K562 (cell line): Measurements from ENCODE around the gene FGF12. TPM values are rescaled to one million over a fixed set of nuclear protein-coding genes. Genes with fewer than 3 reads are reported as not detected.
A peak's percentile ranks its signal among the peaks of the same experiment; 100 is the strongest.

Experiments
- ATAC-seq: fragments of 200-7000 bp; cut with Tn5 transposase; 3 replicates; pipeline ENCODE4 v1.9.1; 2020; ENCODE audit warnings: moderate library complexity
- BruUV-seq: library from RNA; stranded (reverse); fragments of 400-500 nt; replicated peaks from 2 replicates; lab custom pipeline; 2021; lab: Mats Ljungman, UMichigan
- CTCF ChIA-PET: fragments of 300-600 bp; formaldehyde crosslinking; extraction: SDS; loops from one replicate; lab custom pipeline; 2021; ENCODE audit warnings: low intra/inter-chr PET ratio; lab: Yijun Ruan, JAX
- POLR2A ChIA-PET: fragments of 300-600, 350-650 bp; sonication (Branson Sonifier 250); formaldehyde crosslinking; extraction: SDS; loops from one replicate; lab custom pipeline; 2021; ENCODE audit warnings: antibody characterized with exemption, inconsistent platforms; lab: Yijun Ruan, JAX
- DNase-seq, 4 experiments: peaks; one replicate each; pipeline versions ENCODE4 v3.0.0 to v3.0.0-alpha.2; 2011 to 2018; ENCODE audit warnings: low spot score in 3 of 4, mixed read lengths in 3 of 4; ENCODE audit errors: extremely low read depth in 1 of 4
- FAIRE-seq: peaks from 2 replicates; lab custom pipeline; 2011; peaks lifted over from hg19 to GRCh38; lab: Jason Lieb, UNC
- H2AFZ ChIP-seq: 2 replicates; pipeline ENCODE4 v1.6.0; 2011; ENCODE audit warnings: low read depth, low read length, control low read depth, inconsistent platforms
- H3K27ac ChIP-seq: fragments of 200-600 bp; 3 replicates; pipeline ENCODE4 v1.8.0; 2011; ENCODE audit warnings: low read depth, mild to moderate bottlenecking, control low read depth, inconsistent platforms, low read length, moderate library complexity, mixed read lengths; ENCODE audit errors: extremely low read depth
- H3K27me3 ChIP-seq, 2 experiments: fragments of 300-600 bp in 1 of 2; 2 replicates in 1 of 2; 3 replicates in 1 of 2; pipeline versions ENCODE4 v1.6.0 to v1.8.0; 2011; ENCODE audit warnings: inconsistent platforms in 2 of 2, low read length in 2 of 2, mild to moderate bottlenecking in 1 of 2, mixed read lengths in 1 of 2, moderate library complexity in 1 of 2; ENCODE audit not compliant: control insufficient read depth in 2 of 2, insufficient read depth in 2 of 2
- H3K36me3 ChIP-seq: fragments of 300-600 bp; 3 replicates; pipeline ENCODE4 v1.8.0; 2011; ENCODE audit warnings: mild to moderate bottlenecking, low read length, inconsistent platforms; ENCODE audit not compliant: control insufficient read depth, insufficient read depth
- H3K4me1 ChIP-seq, 2 experiments: fragments of 200-600 bp in 1 of 2; replicated peaks in 1 of 2; 2 replicates in 1 of 2; 3 replicates in 1 of 2; pipeline versions ENCODE4 v1.5.1 to v1.8.0; 2011; ENCODE audit warnings: inconsistent platforms in 2 of 2, low read length in 2 of 2, mild to moderate bottlenecking in 1 of 2, mixed read lengths in 1 of 2, moderate library complexity in 1 of 2; ENCODE audit not compliant: control insufficient read depth in 2 of 2, insufficient read depth in 2 of 2
- H3K4me2 ChIP-seq: 2 replicates; pipeline ENCODE4 v1.6.1; 2011; ENCODE audit warnings: low read length, control low read depth, inconsistent platforms, mixed read lengths; ENCODE audit not compliant: insufficient read depth
- H3K4me3 ChIP-seq: fragments of 200-600 bp; sonication (generic), shearing (Covaris generic); 2 replicates; pipeline ENCODE4 v1.5.1; 2016; ENCODE audit warnings: control low read depth, inconsistent platforms
- H3K79me2 ChIP-seq: fragments of 200-600 bp; 3 replicates; pipeline ENCODE4 v1.8.0; 2011; ENCODE audit warnings: low read length, inconsistent platforms; ENCODE audit not compliant: control insufficient read depth, insufficient read depth
- H3K9ac ChIP-seq, 2 experiments: 2 replicates each; pipeline versions ENCODE4 v1.6.0 to v1.6.1; 2011; ENCODE audit warnings: low read depth in 2 of 2, low read length in 2 of 2, control low read depth in 1 of 2, inconsistent platforms in 1 of 2, mild to moderate bottlenecking in 1 of 2, mixed read lengths in 1 of 2; ENCODE audit not compliant: insufficient read depth in 1 of 2
- H3K9me1 ChIP-seq: one replicate; pipeline ENCODE4 v1.6.0; 2011; ENCODE audit warnings: inconsistent platforms, mild to moderate bottlenecking, low read length, moderate library complexity; ENCODE audit not compliant: control insufficient read depth, insufficient read depth
- H3K9me3 ChIP-seq: replicated peaks from 2 replicates; pipeline ENCODE4 v1.5.1; 2011; ENCODE audit warnings: low read depth, low read length, inconsistent platforms; ENCODE audit not compliant: control insufficient read depth, insufficient read depth
- H4K20me1 ChIP-seq: replicated peaks from 2 replicates; pipeline ENCODE4 v1.6.1; 2011; ENCODE audit warnings: low read length, inconsistent platforms, mixed read lengths; ENCODE audit not compliant: control insufficient read depth, insufficient read depth
- CBX1 ChIP-seq: sonication (generic); IDR thresholded peaks from 2 replicates; pipeline ENCODE4 v1.6.1; 2016; ENCODE audit warnings: antibody characterized with exemption, low read depth, mild to moderate bottlenecking
- HDAC8 ChIP-seq: fragments of 450-650 bp; IDR thresholded peaks from 2 replicates; pipeline ENCODE4 v1.6.1; 2016; ENCODE audit warnings: mild to moderate bottlenecking, missing genetic modification characterization, moderate library complexity, missing compliant biosample characterization
- HMG20B ChIP-seq: fragments of 250-450 bp; sonication (Bioruptor Pico); IDR thresholded peaks from 2 replicates; pipeline ENCODE4 v1.5.0; 2021; ENCODE audit warnings: mild to moderate bottlenecking
- HNRNPUL1 ChIP-seq: fragments of 200-400 bp; formaldehyde crosslinking; IDR thresholded peaks from 2 replicates; pipeline ENCODE4 v1.6.1; 2017; ENCODE audit warnings: low read length
- KHSRP ChIP-seq: fragments of 450-650 bp; IDR thresholded peaks from 2 replicates; pipeline ENCODE4 v1.6.1; 2017
- SPI1 ChIP-seq: IDR thresholded peaks from 2 replicates; pipeline ENCODE4 v1.6.1; 2011; ENCODE audit warnings: low read depth, low read length, control low read depth, borderline replicate concordance
- TCF3 ChIP-seq: sonication (generic); formaldehyde crosslinking; IDR thresholded peaks from 2 replicates; pipeline ENCODE4 v1.4.0; 2020; ENCODE audit warnings: mild to moderate bottlenecking, missing genetic modification reagents
- YY1 ChIP-seq, 3 experiments: IDR thresholded peaks; 2 replicates each; pipeline ENCODE4 v1.6.1; 2011; ENCODE audit warnings: low read length in 2 of 3, mild to moderate bottlenecking in 2 of 3, moderate library complexity in 2 of 3, borderline replicate concordance in 1 of 3, control low read depth in 1 of 3, low read depth in 1 of 3; ENCODE audit not compliant: insufficient read depth in 3 of 3, insufficient replicate concordance in 2 of 3, control insufficient read depth in 1 of 3, insufficient read length in 1 of 3; ENCODE audit errors: extremely low read depth in 1 of 3
- WGBS: fragments of 100-300 bp; shearing (Covaris generic); methylation state at CpG from one replicate; pipeline ENCODE4 v1.1.6; 2016; ENCODE audit warnings: low coverage, mixed read lengths; ENCODE audit not compliant: insufficient coverage; ENCODE audit errors: missing lambda C conversion rate; 5-methylcytosine and 5-hydroxymethylcytosine counted together
- in situ Hi-C: fragments of 300-500 bp; cut with MboI; formaldehyde crosslinking; loops from 4 replicates; pipeline ENCODE4 v1.15.0; 2018; ENCODE audit warnings: inconsistent platforms, mixed read lengths
- intact Hi-C: fragments of 100-400 bp; cut with micrococcal nuclease; formaldehyde crosslinking; loops from 2 replicates; pipeline ENCODE4 v1.14.2; 2022
- polyA plus RNA-seq, 8 experiments: library from polyadenylated mRNA; depleted of rRNA in 4 of 8; stranded (reverse) in 5 of 8; unstranded in 3 of 8; fragments of >200 nt; fragmentation: Nextera tagmentation in 2 of 8; fragmentation: Illumina TruSeq in 1 of 8; extraction: Ambion mirVana in 2 of 8; extraction: Trizol in 1 of 8; gene quantifications; 2 replicates each; pipeline versions ENCODE4 v1.2.1 to v1.2.3, GENCODE V29; 2011 to 2014; ENCODE audit warnings: inconsistent platforms in 1 of 8, missing spikeins in 1 of 8
- total RNA-seq, 7 experiments: library from RNA; depleted of rRNA in 6 of 7; stranded (reverse); fragments of >200 nt in 6 of 7; fragmentation: Illumina TruSeq in 2 of 7; extraction: Trizol in 2 of 7; gene quantifications; 2 replicates each; pipeline versions ENCODE4 v1.2.1 to v1.2.3, GENCODE V29; 2011 to 2021; ENCODE audit warnings: low replicate concordance in 1 of 7
- TF ChIP-seq, protein P1 (sequence below): fragments of 450-650 bp; formaldehyde crosslinking; IDR thresholded peaks from 2 replicates; pipeline ENCODE4 v1.4.0; 2020; ENCODE audit warnings: mild to moderate bottlenecking, moderate library complexity
- TF ChIP-seq, protein P2 (sequence below): fragments of 450-650 bp; IDR thresholded peaks from 2 replicates; pipeline ENCODE4 v1.6.1; 2016; ENCODE audit warnings: mild to moderate bottlenecking
- TF ChIP-seq, protein P3 (sequence below): fragments of 450-650 bp; formaldehyde crosslinking; IDR thresholded peaks from 2 replicates; pipeline ENCODE4 v1.4.0; 2020; ENCODE audit warnings: mild to moderate bottlenecking, mixed read lengths
- TF ChIP-seq, protein P4 (sequence below): sonication (generic); formaldehyde crosslinking; IDR thresholded peaks from 2 replicates; pipeline ENCODE4 v1.8.0; 2022; ENCODE audit warnings: missing genetic modification reagents, mild to moderate bottlenecking, moderate library complexity, borderline replicate concordance

The FGF12 gene
- total and polyA plus RNA-seq, 9 of the 15 experiments (the other 6 are each of a cell fraction or from before 2014, with no cell fraction given): not detected

DNA sequence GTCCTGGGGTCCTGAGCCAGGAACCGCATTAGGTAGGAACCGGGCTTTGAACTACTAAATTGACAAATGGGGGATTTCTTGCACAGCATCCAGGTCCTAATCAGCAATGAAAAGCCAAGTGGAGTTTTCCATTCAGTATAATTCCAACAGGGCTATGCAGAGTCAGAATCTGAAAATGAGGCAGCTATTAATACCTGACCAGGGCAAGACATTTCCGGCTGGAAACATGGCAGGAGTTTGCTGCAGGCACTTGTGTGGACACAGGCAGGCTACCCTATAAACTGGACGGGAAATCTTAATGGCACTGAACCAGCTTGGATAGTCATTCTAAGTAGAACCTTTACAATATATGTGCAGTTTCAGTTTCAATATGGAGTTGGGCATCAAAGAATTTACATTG is 553.1 kb downstream of the FGF12 start (continued):
- TF ChIP-seq, protein P1, sequence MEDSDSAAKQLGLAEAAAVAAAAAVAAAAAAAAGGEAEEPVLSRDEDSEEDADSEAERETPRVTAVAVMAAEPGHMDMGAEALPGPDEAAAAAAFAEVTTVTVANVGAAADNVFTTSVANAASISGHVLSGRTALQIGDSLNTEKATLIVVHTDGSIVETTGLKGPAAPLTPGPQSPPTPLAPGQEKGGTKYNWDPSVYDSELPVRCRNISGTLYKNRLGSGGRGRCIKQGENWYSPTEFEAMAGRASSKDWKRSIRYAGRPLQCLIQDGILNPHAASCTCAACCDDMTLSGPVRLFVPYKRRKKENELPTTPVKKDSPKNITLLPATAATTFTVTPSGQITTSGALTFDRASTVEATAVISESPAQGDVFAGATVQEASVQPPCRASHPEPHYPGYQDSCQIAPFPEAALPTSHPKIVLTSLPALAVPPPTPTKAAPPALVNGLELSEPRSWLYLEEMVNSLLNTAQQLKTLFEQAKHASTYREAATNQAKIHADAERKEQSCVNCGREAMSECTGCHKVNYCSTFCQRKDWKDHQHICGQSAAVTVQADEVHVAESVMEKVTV (CRISPR knock-in tag): no peak
- TF ChIP-seq HNRNPUL1: no peak
- TF ChIP-seq KHSRP: no peak
- no peak for TF ChIP-seq HMG20B (CRISPR knock-in tag)
- TF ChIP-seq CBX1: no peak
- TF ChIP-seq, protein P2, sequence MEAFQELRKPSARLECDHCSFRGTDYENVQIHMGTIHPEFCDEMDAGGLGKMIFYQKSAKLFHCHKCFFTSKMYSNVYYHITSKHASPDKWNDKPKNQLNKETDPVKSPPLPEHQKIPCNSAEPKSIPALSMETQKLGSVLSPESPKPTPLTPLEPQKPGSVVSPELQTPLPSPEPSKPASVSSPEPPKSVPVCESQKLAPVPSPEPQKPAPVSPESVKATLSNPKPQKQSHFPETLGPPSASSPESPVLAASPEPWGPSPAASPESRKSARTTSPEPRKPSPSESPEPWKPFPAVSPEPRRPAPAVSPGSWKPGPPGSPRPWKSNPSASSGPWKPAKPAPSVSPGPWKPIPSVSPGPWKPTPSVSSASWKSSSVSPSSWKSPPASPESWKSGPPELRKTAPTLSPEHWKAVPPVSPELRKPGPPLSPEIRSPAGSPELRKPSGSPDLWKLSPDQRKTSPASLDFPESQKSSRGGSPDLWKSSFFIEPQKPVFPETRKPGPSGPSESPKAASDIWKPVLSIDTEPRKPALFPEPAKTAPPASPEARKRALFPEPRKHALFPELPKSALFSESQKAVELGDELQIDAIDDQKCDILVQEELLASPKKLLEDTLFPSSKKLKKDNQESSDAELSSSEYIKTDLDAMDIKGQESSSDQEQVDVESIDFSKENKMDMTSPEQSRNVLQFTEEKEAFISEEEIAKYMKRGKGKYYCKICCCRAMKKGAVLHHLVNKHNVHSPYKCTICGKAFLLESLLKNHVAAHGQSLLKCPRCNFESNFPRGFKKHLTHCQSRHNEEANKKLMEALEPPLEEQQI: no peak

DNA sequence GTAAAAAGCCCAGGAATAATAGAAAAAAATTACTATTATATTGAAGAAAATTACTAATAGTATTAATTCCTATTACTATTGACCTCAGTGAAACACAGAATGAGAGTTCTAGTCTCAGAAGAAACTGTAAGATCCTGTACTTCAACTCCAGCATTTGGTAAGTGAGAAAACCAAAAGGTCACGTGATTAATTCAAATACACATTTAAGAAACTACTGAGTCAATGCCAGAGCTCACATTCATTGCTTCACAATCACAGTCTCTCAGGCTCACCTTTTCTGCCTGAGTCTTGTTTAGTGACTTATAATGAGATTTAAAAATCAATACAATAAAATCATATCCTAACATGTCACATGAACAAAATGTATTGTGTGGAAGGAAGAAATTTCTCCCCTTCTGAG is 556.1 kb downstream of the FGF12 start:
- CTCF ChIA-PET: no interaction called here
- in situ Hi-C loops: no loop called here
- TF ChIP-seq TCF3: no peak
- TF ChIP-seq YY1 (IDR thresholded peaks at IDR 0.05; ENCODE audit: borderline replicate concordance in 1 of 3, control insufficient read depth in 1 of 3, extremely low read depth in 1 of 3, insufficient read depth in 3 of 3, insufficient read length in 1 of 3, insufficient replicate concordance in 2 of 3, low read depth in 1 of 3, low read length in 2 of 3): no peak
- TF ChIP-seq, protein P3, sequence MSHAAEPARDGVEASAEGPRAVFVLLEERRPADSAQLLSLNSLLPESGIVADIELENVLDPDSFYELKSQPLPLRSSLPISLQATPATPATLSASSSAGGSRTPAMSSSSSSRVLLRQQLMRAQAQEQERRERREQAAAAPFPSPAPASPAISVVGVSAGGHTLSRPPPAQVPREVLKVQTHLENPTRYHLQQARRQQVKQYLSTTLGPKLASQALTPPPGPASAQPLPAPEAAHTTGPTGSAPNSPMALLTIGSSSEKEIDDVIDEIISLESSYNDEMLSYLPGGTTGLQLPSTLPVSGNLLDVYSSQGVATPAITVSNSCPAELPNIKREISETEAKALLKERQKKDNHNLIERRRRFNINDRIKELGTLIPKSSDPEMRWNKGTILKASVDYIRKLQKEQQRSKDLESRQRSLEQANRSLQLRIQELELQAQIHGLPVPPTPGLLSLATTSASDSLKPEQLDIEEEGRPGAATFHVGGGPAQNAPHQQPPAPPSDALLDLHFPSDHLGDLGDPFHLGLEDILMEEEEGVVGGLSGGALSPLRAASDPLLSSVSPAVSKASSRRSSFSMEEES: peak; percentile 92
- TF ChIP-seq HDAC8 (tag): no peak
- TF ChIP-seq SPI1: no peak
- TF ChIP-seq, protein P4, sequence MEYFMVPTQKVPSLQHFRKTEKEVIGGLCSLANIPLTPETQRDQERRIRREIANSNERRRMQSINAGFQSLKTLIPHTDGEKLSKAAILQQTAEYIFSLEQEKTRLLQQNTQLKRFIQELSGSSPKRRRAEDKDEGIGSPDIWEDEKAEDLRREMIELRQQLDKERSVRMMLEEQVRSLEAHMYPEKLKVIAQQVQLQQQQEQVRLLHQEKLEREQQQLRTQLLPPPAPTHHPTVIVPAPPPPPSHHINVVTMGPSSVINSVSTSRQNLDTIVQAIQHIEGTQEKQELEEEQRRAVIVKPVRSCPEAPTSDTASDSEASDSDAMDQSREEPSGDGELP (CRISPR knock-in tag): no peak

More for the DNA sequence above, 556.1 kb downstream of the FGF12 start:
- no peaks in the 10 kb centered on the region for H3K9me1 ChIP-seq
- POLR2A ChIA-PET: no interaction called here
- intact Hi-C loops: no loop called here
- no TSS peak for BruUV-seq
- H3K4me3 ChIP-seq: no peak overlapping the region
- H3K79me2 ChIP-seq: no peaks in the 10 kb centered on the region
- H3K36me3 ChIP-seq: no peaks in the 10 kb centered on the region
- no peaks in the 10 kb centered on the region for H3K4me1 ChIP-seq
- FAIRE-seq (no peak), DNase-seq (no peak), ATAC-seq (no peak)
- no peak overlapping the region for H3K27ac ChIP-seq
- H2AFZ ChIP-seq: no peak overlapping the region
- no peaks in the 10 kb centered on the region for H3K27me3 ChIP-seq
- H3K9me3 ChIP-seq: no peaks in the 10 kb centered on the region; the same call in 1 of the 2 replicates
- H3K9ac ChIP-seq: no peak overlapping the region
- WGBS: 0% methylated on average over 1 of the region's 1 CpG
- no peak overlapping the region for H3K4me2 ChIP-seq
- no peaks in the 10 kb centered on the region for H4K20me1 ChIP-seq
